ENCODE measurements around the gene RXFP2.
A peak's percentile ranks its signal among the peaks of the same experiment; 100 is the strongest.

The RXFP2 gene

DNA sequence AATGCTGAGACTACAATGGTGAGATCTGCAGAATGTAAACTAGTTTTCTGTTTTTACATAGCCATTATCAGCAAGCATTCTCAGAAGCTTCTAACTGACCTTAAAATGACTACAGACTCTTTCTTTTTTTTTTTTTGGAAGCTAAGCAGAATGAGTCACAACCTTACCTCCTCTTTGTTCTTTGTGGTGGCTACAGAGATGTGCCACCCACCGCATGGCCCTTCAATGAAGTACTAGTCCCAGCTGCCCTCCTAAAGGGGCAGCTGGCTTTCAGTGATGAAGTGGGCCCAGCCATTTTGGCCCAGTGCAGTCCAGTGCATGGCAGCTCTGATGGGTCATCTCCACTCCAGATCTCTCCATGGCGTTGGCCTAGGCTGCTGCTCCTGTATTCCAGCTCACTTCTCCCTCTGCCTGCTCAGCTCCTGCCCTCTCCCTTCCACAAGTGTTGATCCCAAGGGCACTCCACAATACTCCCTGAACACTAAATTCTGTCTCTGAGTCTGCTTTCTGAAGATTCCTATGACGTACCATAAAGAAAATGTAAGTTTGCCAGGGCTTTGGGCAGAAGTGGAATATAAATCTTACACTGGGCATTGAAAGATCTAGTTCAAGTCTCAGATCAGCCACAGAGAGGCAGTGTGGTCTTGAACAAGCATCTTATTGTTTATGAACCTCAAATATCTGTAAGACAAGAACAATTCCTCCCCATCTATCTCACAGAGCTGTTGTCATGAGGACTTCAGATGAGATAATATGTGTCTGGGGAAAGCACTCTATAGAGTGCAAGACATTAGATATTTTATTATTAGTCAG lies 85.6 kb downstream of the RXFP2 start:
- Histone ChIP-seq H3K4me3 (ENCODE audit: low read length) (no peak overlapping the region), H3K27ac (ENCODE audit: low read length) (no peak overlapping the region), H3K36me3 (replicated peaks; ENCODE audit: low read depth, low read length) (no peaks in the 10 kb centered on the region), H3K4me2 (ENCODE audit: low read length) (no peak overlapping the region), H3K79me2 (ENCODE audit: low read length) (no peaks in the 10 kb centered on the region), H3K27me3 (ENCODE audit: low read depth, low read length) (no peaks in the 10 kb centered on the region), H3K9ac (ENCODE audit: low read length) (no peak overlapping the region), H2AFZ (ENCODE audit: low read depth, low read length) (no peak overlapping the region; the same call in 1 of the 2 replicates), H3K4me1 (ENCODE audit: low read length) (no peaks in the 10 kb centered on the region), H3K9me3 (ENCODE audit: insufficient read depth, low read length) (no peaks in the 10 kb centered on the region), H4K20me1 (ENCODE audit: insufficient read depth, low read length) (no peaks in the 10 kb centered on the region)
- TF ChIP-seq, protein P1, sequence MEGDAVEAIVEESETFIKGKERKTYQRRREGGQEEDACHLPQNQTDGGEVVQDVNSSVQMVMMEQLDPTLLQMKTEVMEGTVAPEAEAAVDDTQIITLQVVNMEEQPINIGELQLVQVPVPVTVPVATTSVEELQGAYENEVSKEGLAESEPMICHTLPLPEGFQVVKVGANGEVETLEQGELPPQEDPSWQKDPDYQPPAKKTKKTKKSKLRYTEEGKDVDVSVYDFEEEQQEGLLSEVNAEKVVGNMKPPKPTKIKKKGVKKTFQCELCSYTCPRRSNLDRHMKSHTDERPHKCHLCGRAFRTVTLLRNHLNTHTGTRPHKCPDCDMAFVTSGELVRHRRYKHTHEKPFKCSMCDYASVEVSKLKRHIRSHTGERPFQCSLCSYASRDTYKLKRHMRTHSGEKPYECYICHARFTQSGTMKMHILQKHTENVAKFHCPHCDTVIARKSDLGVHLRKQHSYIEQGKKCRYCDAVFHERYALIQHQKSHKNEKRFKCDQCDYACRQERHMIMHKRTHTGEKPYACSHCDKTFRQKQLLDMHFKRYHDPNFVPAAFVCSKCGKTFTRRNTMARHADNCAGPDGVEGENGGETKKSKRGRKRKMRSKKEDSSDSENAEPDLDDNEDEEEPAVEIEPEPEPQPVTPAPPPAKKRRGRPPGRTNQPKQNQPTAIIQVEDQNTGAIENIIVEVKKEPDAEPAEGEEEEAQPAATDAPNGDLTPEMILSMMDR (IDR thresholded peaks at IDR 0.05; ENCODE audit: low read depth, low read length): peak; percentile 52
- no peak for TF ChIP-seq EZH2phosphoT487 (IDR thresholded peaks at IDR 0.05; ENCODE audit: low read depth)

DNA sequence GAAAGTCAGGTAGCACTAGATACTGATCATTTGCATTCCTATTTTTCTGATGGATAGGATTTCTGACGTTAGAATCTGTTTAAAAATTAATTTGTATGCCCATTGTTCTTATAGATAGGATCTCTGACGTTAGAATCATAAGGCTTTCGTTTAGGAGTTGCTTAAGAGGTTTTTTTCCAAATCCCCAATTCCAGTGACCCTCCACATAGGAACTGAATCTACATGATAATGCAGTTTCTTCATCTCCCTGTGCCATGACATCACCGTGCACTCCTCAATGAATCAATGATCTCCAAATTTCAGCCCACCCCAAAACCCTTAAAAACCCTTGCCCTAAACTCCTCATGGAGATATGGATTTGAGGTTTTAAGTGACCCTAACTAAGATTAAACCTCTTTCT lies 87.2 kb downstream of the RXFP2 start:
- H3K27ac ChIP-seq (ENCODE audit: low read length): no peak overlapping the region
- no peak for TF ChIP-seq EZH2phosphoT487 (IDR thresholded peaks at IDR 0.05; ENCODE audit: low read depth)
- TF ChIP-seq, protein P1 (IDR thresholded peaks at IDR 0.05; ENCODE audit: low read depth, low read length): no peak
- H3K4me3 ChIP-seq (ENCODE audit: low read length): no peak overlapping the region
- H3K4me1 ChIP-seq (ENCODE audit: low read length): no peaks in the 10 kb centered on the region
- H3K9ac ChIP-seq (ENCODE audit: low read length): no peak overlapping the region
- no peaks in the 10 kb centered on the region for H4K20me1 ChIP-seq (ENCODE audit: insufficient read depth, low read length)
- no peaks in the 10 kb centered on the region for H3K9me3 ChIP-seq (ENCODE audit: insufficient read depth, low read length)
- no peaks in the 10 kb centered on the region for H3K27me3 ChIP-seq (ENCODE audit: low read depth, low read length)
- H3K4me2 ChIP-seq (ENCODE audit: low read length): no peak overlapping the region
- H3K79me2 ChIP-seq (ENCODE audit: low read length): no peaks in the 10 kb centered on the region
- no peaks in the 10 kb centered on the region for H3K36me3 ChIP-seq (replicated peaks; ENCODE audit: low read depth, low read length)
- H2AFZ ChIP-seq (ENCODE audit: low read depth, low read length): no peak overlapping the region

DNA sequence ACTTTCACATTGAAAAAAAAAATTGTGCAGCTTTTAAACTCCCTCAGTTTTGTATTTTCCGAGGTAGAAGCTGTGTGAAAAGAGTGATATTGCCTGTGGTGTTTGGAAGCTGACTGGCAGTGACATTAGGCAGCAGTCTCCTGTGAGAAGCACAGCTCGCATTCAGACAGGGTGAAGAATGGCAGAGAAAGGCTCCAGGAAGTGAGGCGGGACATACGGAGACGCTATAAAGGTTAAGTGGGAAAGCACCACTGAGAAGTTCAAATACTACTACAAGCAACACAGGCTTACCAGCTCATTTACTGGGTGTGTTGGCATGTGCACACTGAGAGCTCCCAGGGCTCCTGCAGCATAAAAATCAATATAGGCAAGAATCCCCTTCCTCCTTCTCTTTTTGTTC lies 88.4 kb downstream of the RXFP2 start:
- Histone ChIP-seq H4K20me1 (ENCODE audit: insufficient read depth, low read length) (no peaks in the 10 kb centered on the region), H3K4me1 (ENCODE audit: low read length) (peaks cover 5% of the 10 kb centered on the region; the same call in 1 of the 2 replicates), H3K36me3 (replicated peaks; ENCODE audit: low read depth, low read length) (no peaks in the 10 kb centered on the region), H2AFZ (ENCODE audit: low read depth, low read length) (no peak overlapping the region), H3K79me2 (ENCODE audit: low read length) (no peaks in the 10 kb centered on the region), H3K4me3 (ENCODE audit: low read length) (no peak overlapping the region), H3K9ac (ENCODE audit: low read length) (no peak overlapping the region), H3K27me3 (ENCODE audit: low read depth, low read length) (no peaks in the 10 kb centered on the region), H3K27ac (ENCODE audit: low read length) (no peak overlapping the region), H3K9me3 (ENCODE audit: insufficient read depth, low read length) (no peaks in the 10 kb centered on the region), H3K4me2 (ENCODE audit: low read length) (no peak overlapping the region)
- TF ChIP-seq EZH2phosphoT487 (IDR thresholded peaks at IDR 0.05; ENCODE audit: low read depth): no peak
- TF ChIP-seq, protein P1 (IDR thresholded peaks at IDR 0.05; ENCODE audit: low read depth, low read length): no peak

DNA sequence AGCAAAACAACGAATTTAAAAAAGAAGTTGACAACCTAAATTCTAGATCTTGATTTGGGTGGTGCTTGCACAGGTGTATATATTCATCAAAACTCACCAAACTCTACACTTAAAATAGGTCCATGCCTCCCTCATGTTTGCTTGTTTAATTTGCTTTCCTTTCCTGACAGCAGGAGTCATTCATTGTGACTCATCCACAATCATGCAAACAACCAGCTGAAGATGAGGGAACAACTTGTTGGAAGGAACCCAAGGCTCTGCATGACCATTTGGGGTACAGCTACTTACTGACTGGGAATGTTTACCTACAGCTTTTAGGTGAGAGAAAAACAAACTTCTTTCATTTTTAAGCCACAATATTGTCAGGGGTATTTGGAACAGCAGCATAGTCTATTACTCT lies 96.6 kb downstream of the RXFP2 start:
- H3K79me2 ChIP-seq (ENCODE audit: low read length): no peaks in the 10 kb centered on the region
- H3K9me3 ChIP-seq (ENCODE audit: insufficient read depth, low read length): no peaks in the 10 kb centered on the region
- peaks cover 5% of the 10 kb centered on the region; the same call in 1 of the 2 replicates for H3K4me1 ChIP-seq (ENCODE audit: low read length)
- no peak overlapping the region for H3K27ac ChIP-seq (ENCODE audit: low read length)
- H3K27me3 ChIP-seq (ENCODE audit: low read depth, low read length): peaks cover 31% of the 10 kb centered on the region
- H3K9ac ChIP-seq (ENCODE audit: low read length): no peak overlapping the region
- no peaks in the 10 kb centered on the region for H3K36me3 ChIP-seq (replicated peaks; ENCODE audit: low read depth, low read length)
- TF ChIP-seq, protein P1 (IDR thresholded peaks at IDR 0.05; ENCODE audit: low read depth, low read length): no peak
- TF ChIP-seq EZH2phosphoT487 (IDR thresholded peaks at IDR 0.05; ENCODE audit: low read depth): no peak
- no peaks in the 10 kb centered on the region for H4K20me1 ChIP-seq (ENCODE audit: insufficient read depth, low read length)
- no peak overlapping the region for H3K4me2 ChIP-seq (ENCODE audit: low read length)
- no peak overlapping the region for H2AFZ ChIP-seq (ENCODE audit: low read depth, low read length)
- H3K4me3 ChIP-seq (ENCODE audit: low read length): no peak overlapping the region

Measured in OCI-LY3 (cell line).